Measurements from ENCODE around the gene ACSS3.

GRCh38 chr12:81085832-81086231 is 8.0 kb downstream of the ACSS3 start:
- TF ChIP-seq, protein P1, sequence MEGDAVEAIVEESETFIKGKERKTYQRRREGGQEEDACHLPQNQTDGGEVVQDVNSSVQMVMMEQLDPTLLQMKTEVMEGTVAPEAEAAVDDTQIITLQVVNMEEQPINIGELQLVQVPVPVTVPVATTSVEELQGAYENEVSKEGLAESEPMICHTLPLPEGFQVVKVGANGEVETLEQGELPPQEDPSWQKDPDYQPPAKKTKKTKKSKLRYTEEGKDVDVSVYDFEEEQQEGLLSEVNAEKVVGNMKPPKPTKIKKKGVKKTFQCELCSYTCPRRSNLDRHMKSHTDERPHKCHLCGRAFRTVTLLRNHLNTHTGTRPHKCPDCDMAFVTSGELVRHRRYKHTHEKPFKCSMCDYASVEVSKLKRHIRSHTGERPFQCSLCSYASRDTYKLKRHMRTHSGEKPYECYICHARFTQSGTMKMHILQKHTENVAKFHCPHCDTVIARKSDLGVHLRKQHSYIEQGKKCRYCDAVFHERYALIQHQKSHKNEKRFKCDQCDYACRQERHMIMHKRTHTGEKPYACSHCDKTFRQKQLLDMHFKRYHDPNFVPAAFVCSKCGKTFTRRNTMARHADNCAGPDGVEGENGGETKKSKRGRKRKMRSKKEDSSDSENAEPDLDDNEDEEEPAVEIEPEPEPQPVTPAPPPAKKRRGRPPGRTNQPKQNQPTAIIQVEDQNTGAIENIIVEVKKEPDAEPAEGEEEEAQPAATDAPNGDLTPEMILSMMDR (IDR thresholded peaks at IDR 0.05): no peak
- TF ChIP-seq POLR2AphosphoS5 (IDR thresholded peaks at IDR 0.05): no peak
- no peak for TF ChIP-seq EP300 (IDR thresholded peaks at IDR 0.05)
- TF ChIP-seq POLR2A (IDR thresholded peaks at IDR 0.05; ENCODE audit: low read depth): no peak
